HCEC 1CT (cell line): ENCODE measurements around the gene TMEM223.
"Not testable (repeated sequence)": the region's sequence is repeated elsewhere in the genome, so short reads cannot be mapped to it uniquely, and the experiment has no call there.

ENCODE experiments used
- DNase-seq: peaks from one replicate; pipeline ENCODE4 v3.0.0-alpha.2; 2017

Gene TMEM223

GRCh38 chr11:62752177-62752785, 39.5 kb downstream of the TMEM223 start:
- no peak for DNase-seq

- not testable (repeated sequence) for DNase-seq
Observed at GRCh38 chr11:62749931-62750330, 41.9 kb downstream of the TMEM223 start.

GRCh38 chr11:62747475-62748160, 44.2 kb downstream of the TMEM223 start:
- DNase-seq = no peak
